ENCODE measurements around the gene COQ4.
"Not testable (repeated sequence)": the region's sequence is repeated elsewhere in the genome, so short reads cannot be mapped to it uniquely, and the experiment has no call there.

COQ4 gene

DNA sequence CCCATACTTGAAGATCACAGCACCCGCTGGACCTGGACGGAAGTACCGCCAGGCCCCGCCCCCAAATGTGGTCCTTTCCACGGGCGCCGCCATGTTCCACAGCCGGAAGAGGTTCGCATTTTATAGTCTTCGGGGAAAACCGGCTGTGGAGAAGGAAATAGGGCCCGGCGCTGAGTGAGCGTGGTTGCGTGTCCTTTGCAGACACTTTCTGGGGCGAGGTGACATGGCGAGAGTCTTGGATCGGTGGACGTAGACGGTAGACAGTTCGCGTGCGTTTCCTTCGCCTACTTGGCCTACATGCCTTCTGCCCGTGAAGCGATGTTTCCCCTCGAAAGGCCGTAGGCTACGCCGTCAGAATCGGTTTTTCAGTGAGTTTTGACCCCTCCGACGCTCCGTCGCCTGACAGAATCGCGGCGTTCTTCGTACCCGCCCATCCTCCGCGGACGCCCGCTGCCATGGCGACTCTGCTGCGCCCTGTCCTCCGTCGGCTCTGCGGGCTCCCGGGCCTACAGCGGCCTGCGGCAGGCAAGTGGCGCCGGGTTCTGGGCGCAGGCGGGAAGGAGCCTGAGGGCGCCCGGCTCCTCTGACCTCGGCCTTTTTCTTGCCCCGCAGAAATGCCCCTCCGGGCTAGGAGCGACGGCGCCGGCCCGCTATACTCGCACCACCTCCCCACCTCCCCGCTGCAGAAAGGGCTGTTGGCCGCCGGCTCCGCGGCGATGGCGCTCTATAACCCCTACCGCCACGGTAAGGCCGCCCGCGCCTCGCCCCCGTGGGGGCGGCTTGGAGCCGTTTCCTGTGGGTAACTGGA, at the start of gene COQ4, which contains the start of gene TRUB2:
Gene COQ4 (plus strand): TSS at position 436 of the 808 bp plus-strand sequence. CDS start 20 bp downstream, at position 456.
Gene TRUB2 (minus strand): TSS at position 44 of the 808 bp plus-strand sequence. CDS start 39 bp downstream, at position 5.
- no peak for FAIRE-seq

DNA sequence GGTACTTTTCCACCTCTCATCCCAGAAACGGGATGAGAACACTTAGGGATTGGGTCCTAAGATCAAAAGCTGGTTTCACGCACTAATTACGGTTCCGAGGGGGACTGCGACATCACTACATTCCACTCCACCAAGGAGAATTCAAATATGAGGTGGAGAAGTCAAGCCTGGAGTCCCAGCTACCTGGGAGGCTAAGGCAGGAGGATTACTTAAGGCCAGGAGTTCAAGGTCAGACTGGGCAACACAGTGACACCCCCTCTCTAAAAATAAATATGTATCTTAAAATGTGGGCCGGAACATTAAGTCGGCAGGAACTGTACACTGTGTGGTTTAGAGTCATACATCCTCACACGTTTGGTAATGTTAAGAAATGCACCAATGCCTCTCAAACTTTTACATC, 48.4 kb upstream of the COQ4 start:
- FAIRE-seq: no peak

DNA sequence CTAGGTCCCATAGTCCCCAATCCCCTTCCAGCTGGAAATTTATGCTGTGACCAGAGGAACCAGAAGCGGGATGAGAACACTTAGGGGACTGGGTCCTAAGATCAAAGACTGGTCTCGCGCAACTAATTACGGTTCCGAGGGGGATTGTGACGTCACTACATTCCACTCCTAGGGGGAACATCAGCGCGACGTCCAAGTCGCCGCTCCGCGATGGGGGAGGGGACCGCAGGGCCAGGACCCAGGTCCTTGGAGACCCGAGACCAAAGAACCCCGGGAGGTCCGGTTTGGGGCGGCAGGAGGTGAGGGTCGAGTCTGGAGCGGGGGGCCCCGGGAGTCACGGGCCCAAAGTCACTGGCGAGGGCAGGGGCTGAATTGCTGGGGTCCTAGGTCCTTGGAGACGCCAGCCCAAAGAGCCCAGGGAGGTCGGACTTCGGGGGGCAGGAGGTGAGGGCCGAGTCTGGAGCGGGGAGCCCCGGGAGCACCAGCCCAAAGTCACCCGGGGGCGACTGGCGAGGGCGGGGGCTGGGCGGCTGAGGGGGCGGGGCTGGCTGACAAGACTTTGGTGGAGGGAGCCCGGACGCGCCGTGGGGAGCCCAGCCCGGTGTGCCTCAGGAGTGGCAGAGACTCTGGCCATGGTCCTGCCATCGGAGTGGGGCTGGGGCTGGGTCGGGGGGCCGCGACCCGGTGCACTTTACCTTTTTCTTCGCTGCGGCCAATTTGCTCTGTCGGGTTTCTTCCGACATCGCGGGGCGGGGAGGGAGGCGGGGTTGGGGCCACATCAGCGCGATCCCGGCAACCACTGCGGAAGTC, 47.2 kb upstream of the COQ4 start, which contains the start of gene GOLGA2:
Gene GOLGA2 (minus strand): TSS at position 810 of the 810 bp plus-strand sequence. CDS start 31 bp downstream, at position 779.
- no peak for FAIRE-seq

DNA sequence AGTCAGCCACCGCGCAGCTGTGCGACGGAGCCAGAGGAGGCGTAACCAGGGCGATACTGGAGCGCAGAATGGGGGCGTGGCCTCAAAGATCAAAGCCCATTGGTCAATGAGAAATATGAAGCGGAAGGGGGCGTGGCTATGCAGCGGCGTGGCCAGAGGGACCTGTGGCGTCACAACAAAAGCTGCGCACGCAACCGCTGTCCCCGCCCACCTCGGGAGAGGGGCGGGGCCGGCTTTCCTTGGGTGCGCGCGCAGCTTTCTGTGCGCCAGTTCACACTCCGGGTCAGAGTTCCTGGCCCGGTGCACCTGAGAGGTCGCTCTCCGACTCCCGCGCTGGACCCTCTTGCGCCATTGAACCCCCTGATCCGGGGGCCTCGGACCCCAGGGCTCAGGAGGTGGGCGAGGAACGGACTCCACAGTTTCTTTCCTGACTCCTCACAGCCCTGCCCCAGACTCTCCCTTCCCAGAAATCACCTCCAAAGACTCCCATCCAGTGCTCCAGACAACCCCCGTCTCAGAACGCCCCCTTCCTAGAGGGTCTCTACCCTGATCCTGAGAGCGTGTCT, 46.5 kb upstream of the COQ4 start, which contains the start of gene SWI5:
Gene SWI5 (plus strand): TSS at position 269 of the 566 bp plus-strand sequence.
- FAIRE-seq: peak; percentile 84

DNA sequence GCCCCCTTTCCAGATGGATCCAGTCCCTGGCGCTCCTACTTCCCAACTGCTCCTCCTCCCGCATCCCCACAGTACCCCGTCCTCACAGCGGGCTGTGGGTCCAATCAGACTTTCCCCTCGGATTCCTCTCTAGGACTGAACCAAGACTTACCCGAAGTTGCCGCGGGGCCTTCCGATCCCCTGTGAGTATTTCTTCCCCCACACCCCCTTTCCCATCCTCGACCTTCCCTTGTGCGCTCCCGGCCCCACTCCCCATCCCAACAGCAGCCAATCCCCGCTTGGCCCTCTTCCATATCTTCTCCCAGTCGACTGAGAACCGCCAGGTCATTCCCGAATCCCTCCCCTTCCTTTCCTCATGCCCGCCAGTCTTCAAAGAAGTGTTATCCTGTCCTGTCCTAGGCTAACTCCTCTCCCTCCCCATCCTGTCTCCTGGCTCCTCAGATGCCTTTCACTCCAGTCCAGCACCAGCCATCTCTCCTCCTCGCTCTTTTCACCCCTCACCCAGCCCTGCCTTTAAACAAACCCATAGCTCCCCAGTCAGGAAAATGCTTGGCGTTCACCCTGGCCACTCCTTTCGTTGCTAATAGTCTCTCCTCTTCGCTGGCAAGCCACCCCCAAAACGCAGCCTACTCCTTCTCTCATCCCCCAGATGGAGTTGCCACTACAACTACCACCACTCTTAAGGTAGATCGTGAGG, 45.9 kb upstream of the COQ4 start:
- FAIRE-seq: no peak

DNA sequence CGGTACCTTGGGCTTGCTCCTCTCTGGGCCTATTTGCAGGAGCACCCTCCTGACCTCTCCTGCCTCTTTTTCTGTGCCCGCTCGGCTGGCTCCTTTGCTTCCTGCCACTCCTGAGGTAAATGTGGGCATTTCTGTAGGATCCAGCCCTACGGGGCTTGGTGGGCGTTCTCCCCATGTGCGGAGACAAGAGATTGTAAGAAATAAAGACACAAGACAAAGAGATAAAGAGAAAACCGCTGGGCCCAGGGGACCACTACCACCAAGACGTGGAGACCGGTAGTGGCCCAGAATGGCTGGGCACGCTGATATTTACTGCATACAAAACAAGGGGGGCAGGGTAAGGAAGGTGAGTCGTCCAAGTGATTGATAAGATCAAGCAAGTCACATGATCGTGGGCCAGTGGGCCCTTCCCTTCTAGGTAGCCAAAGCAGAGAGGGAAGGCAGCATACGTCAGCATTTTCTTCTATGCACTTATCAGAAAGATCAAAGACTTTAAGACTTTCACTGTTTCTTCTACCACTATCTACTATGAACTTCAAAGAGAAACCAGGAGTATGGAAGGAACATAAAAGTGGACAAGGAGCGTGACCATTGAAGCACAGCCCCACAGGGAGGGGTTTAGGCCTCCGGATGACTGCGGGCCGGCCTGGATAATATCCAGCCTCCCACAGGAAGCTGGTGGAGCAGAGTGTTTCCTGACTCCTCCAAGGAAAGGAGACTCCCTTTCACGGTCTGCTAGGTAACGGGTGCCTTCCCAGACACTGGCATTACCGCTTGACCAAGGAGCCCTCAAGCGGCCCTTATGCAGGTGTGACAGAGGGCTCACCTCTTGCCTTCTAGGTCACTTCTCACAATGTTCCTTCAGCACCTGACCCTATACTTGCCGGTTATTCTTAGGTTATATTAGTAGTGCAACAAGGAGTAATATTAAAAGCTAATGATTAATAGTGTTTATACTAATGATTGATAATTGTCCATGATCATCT, 43.3 kb upstream of the COQ4 start:
- not testable (repeated sequence) for FAIRE-seq

DNA sequence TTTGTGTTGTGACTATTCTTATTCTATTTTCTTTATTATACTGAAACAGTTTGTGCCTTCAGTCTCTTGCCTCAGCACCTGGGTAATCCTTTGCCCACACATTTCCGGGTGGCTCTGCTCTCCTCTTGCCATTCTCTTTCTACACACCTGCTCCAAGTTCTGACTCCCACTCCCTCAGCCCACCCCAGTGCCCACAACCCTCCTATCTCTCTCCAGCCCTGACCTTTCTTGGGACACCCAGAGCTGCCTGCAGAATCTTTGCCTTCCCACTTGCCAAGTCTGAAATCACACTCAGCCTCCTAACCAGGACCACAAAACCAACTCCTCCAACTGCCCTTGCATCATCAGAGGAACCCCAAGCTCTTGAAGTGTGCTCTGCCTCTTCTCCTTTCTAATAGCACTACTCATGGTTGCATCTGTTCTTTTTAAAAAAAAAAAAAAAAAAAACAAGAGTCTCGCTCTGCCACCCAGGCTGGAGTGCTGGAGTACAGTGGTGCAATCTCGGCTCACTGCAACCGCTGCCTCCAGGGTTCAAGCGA, 42.5 kb upstream of the COQ4 start:
- no peak for FAIRE-seq

DNA sequence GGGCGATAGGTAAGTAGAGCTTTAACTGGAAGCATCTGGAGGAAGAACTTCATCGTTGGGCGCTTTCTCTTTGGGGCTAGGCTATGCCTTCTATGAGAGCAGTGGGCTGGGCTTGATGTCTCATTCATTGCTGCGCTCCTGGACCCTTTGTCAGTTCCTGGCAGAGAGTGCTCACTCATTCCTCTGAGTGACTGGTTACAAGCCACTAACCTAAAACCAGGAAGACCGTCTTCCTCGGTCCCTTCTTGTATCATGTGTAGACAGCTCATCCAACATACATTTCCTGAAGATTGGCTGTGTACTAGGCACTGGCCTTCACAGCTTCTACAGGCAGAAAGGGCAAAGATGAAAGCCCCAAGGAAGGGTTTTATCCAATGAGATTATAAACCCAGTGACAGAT, 40.1 kb upstream of the COQ4 start:
- no peak for FAIRE-seq

DNA sequence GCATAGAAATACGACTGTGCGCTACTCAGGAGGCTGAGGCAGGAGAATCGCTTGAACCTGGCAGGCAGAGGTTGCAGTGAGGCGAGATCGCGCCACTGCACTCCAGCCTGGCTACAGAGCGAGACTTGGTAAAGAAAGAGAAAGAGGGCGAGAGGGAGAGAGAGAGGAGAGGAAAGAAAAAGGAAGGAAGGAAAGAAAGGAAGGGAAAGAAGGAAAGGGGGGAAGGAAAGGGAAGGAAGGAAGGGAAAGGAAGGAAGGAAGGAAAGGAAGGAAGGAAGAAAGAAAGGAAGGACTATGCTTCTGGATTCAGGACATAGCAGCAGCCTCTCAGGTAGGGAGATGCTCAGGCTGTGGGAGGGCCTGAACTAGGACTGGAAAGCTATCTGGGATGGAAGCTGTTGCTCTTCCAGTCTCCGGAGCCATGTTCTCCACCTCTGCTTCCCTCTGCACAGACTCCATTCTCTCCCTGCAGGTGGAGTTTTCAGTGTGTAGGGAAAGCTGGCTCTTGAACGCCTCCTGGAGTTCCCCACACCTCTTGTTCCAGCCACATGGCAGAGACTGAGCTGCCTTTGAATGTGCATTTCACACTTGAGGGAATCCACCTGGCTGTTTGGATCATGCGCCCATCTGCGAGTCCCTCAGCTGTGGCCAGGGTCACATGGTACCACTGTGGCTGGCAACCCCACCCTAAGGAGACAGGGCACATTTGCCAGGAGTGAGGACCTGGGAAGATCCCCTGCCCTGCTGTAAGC, 37.4 kb upstream of the COQ4 start:
- no peak for FAIRE-seq

DNA sequence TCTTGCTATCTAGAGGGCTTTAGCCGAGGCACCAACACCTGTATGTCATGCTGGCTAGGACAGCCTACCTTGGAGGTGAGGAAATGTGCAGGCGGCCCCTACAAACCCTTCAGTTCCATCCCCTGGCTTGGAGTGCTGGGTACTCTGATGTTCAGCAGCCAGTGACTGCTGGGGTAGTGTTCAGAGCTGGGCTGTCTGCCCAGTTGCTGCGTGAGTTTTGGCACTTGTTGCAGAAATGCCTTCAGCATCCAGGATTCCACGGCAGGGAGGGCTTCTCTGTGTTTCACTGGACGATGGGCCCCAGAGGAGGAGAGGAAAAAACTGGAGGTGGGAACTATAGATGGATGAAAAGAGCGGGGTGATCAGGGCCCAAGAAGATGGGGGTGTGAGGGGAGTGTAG, 36.2 kb upstream of the COQ4 start:
- no peak for FAIRE-seq

DNA sequence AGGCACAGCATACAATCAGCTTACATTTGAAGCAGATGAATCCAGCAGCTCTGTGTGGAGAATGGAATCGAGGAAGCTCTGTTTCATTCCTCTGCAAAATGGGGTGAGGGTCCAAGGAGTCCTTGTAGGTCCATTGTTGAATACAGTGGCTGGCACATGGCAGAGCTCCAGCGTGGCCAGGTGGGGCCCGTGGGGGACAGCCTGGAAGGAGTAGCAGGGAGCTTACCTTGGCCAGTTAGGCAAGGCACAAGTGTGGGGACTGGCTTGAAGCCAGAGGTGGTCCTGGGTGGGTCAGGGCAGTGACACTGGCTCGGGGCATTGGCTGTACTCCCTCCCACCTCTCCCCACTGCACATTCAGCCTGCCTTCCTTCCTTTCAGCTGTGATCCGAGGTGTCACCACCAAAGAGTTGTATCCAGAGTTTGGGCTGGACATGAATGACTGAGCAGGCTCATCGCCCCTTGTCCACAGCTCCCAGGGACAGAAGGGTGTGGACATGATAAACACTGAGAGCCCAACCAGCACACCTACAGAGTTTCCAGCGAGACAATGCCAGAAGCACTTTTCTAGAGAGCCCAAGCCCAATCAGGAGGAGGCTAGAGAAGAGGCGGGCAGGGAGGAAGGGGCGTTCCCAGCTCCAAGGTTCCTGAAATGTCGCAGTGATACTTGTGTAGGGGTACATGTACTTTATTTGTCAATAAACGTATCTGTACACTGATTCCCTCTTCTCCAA, 34.2 kb upstream of the COQ4 start:
- FAIRE-seq: no peak

DNA sequence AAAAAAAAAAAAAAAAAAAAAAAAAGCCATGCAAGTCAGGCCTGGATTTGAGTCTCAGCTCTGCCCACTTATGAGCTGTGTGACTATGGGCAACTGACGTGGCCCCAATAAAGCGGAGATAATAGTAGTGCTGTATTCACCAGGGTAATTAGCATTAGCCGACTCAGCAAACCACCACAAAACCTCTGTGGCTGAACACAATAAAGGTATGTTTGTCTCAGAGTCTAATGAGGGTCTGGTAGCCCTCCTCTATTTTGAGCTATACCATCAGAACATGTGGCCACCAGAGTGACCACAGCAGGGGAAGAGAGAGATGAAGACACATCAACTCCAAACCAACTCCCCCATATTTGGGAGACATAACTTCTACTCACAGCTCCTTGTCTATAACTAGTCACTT, 30.6 kb upstream of the COQ4 start:
- FAIRE-seq: no peak

DNA sequence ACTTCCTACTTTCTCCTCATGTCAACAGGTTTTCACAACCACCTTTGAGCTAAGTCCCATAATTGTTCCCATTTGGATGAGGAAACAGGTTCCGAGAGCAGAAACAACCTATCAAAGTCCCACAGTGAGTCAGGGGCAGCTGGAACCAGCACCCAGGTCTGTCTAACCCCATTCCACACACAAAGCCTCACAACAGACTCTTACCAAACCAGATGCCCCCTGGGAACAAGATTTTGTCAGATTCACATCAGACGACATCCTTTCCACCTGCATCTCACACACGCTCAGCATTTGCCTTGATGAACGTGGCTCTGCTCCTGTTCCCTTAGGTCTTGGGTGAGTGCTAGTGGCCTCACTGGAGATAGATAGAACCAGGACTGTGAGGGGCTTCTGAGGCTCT, 29.5 kb upstream of the COQ4 start:
- FAIRE-seq: no peak

DNA sequence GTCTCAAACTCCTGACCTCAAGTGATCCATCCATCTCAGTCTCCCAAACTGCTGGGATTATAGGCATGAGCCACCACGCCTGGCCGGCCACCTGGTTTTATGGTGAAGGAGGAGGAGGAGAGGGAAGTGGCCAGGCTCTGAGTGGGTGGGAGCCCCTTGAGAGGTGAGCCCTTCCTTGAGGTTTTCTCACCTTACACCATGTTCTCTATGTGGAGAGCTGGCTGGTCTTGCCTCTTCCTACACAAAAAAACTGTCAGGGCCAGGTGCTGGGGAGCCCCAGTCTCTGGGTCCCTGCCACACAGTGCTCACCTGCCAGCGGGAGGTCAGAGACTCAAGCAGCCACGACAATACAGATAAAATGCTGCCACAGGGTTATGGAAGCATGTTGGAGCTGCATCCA, 28.5 kb upstream of the COQ4 start:
- no peak for FAIRE-seq

DNA sequence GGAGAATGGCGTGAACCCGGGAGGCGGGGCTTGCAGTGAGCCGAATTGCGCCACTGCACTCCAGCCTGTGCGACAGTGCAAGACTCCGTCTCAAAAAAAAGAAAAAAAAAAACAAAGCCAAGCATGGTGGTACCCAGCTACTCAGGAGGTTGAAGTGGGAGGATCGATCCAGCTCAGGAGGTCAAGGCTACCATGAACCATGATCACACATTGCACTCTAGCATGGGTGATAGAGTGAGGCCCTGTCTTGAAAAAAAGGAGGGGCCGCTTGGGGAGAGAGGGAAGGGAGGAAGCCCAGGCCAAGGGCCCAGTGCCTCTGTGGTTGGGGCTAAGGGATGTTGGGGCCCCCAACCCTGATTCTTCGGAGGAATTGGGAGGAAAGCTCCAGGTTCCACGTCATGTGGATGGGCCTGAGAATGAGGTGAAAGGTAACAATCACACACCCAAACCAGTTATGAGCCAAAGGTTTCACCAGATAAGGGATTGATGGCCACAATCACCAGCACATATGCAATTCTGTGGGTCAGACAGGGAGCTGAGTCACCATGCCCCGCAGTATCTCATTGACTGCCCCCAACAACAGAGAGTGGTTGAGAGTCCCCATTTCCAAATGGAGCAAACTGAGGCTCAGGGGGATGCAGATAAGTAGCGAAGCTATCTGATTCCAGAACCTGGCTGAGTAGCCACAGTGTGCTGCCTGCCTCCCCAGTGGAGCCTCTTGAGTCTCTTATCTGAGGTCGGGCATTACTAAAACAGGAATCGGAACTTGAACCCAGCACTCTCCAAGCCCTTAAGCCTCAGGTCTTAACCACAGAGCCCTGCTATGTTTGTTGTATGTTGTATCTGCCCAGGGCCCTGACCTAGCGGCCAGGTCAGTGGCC, 26.1 kb upstream of the COQ4 start:
- no peak for FAIRE-seq

DNA sequence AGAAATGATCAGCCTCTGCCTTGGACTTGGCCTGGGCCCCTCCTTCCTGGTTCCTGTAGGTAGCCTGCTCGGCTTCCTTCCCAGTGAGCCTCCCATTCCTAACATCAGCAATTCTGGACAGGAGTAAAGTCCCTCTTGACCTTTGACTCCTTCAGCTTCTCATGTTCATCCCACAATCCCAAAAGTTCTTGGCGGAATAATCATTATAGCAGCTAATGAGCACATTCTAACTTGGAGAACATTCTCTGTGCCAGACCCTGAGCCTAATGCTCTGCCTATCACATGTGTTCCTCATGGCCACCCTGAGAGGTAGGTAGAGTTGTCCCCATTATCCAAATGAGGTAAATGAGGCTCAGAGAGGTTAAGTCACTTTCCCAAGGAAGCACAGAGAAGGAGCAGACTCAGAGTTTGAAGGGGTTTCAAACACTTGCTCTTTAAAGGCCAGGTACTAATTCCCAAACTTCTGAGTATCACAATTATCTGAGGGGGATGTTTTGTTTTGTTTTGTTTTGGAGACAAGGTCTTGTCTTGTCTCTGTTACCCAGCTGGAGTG, 25.3 kb upstream of the COQ4 start:
- FAIRE-seq: no peak

DNA sequence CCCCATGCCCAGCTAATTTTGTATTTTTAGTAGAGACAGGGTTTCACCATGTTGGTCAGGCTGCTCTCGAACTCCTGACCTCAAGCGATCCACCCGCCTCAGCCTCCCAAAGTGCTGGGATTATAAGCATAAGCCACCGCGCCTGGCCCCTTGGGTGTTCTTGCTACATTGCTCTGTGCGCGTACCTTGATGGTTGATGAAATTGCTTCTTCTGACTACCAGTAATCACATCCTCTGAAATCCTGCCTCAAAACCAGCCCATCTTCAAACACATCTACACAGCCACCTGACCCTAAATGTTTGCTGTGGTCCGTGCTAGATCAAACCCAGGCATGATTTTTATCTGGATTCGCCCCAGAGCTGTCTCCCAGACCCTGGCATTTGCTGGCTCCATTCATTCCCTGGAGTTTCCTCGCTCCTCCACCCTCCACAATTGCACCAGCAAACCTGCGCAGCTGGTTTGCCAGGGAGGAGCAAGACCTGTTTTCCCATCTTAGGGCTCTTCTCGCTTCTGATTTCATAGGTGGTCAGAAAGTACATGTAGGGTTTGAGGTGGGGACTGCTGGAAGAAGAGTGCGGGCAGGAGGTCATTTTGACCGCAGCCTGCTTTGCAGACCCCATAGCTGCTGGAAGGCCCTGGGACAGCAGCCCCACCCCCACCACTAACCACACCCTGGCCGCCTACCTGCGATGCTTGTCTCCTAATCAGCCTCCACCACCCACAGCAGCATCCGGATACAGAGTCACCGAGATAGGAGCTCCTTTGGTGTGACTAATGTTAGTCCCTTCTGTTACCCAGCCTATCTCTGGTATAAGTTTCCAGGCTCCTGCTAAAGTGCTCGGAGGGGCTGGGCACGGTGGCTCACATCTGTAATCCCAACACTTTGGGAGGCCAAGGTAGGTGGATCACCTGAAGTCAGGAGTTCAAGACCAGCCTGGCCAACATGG, 23.8 kb upstream of the COQ4 start:
- FAIRE-seq: no peak

All from endometrium (tissue), 2 donors.